ENCODE measurements around the gene NTRK1. TPM values are rescaled to one million over a fixed set of nuclear protein-coding genes. Genes with fewer than 3 reads are reported as not detected.

NTRK1 gene
- total and polyA plus RNA-seq, 8 donors: 0.23 to 1.2 (median 0.92) TPM; not detected in 3

DNA sequence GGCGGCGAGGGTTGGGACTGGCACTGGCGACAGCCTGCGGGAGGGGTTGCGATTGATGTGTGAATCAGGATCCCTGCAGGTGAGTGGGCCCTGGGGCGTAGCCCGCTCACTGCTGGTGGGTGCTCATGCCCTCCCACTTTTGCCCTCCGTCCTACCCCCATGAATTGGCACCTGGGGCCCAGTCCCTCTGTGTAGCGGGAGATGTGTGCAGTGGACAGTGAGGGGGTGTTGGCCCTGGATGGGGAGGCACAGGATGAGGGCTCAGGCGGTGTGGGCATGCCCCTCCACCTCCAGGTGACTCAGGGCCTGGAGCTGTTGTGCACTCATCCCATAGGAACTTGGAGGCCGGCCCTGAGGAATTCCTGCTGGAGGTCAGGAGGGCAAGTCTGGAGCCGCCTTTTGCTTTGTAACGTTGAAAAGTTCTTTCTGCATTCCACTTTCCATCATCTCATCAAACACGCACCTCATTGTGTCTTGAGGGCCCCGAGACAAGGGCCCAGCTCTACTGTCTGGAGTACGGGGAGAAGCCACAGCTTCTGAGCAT is 35.9 kb downstream of the NTRK1 start:
- no peaks in the 10 kb centered on the region for H3K9me3 ChIP-seq
- TF ChIP-seq, protein P1, sequence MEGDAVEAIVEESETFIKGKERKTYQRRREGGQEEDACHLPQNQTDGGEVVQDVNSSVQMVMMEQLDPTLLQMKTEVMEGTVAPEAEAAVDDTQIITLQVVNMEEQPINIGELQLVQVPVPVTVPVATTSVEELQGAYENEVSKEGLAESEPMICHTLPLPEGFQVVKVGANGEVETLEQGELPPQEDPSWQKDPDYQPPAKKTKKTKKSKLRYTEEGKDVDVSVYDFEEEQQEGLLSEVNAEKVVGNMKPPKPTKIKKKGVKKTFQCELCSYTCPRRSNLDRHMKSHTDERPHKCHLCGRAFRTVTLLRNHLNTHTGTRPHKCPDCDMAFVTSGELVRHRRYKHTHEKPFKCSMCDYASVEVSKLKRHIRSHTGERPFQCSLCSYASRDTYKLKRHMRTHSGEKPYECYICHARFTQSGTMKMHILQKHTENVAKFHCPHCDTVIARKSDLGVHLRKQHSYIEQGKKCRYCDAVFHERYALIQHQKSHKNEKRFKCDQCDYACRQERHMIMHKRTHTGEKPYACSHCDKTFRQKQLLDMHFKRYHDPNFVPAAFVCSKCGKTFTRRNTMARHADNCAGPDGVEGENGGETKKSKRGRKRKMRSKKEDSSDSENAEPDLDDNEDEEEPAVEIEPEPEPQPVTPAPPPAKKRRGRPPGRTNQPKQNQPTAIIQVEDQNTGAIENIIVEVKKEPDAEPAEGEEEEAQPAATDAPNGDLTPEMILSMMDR (IDR thresholded peaks at IDR 0.05): no peak
- TF ChIP-seq POLR2A (IDR thresholded peaks at IDR 0.05) (no peak), POLR2AphosphoS5 (IDR thresholded peaks at IDR 0.05) (no peak), EP300 (IDR thresholded peaks at IDR 0.05) (no peak)
- H3K27ac ChIP-seq: peak overlapping the region in 4 of 5 donors; percentile 53 to 91 (median 72)
- no peak for DNase-seq
- 78 to 83% (median 80%) methylated on average over 14 to 16 of the region's 16 CpGs for WGBS, 5 donors
- peaks cover 19 to 83% (median 33%) of the 10 kb centered on the region in 4 donors for H3K4me1 ChIP-seq
- intact Hi-C loops (cut with DNase I; ENCODE audit: low total_unique reads): no loop called here
- H3K27me3 ChIP-seq: peaks cover 5 to 87% (median 25%) of the 10 kb centered on the region in 3 donors
- H3K4me3 ChIP-seq: no peak overlapping the region
- no peaks in the 10 kb centered on the region for H3K36me3 ChIP-seq

DNA sequence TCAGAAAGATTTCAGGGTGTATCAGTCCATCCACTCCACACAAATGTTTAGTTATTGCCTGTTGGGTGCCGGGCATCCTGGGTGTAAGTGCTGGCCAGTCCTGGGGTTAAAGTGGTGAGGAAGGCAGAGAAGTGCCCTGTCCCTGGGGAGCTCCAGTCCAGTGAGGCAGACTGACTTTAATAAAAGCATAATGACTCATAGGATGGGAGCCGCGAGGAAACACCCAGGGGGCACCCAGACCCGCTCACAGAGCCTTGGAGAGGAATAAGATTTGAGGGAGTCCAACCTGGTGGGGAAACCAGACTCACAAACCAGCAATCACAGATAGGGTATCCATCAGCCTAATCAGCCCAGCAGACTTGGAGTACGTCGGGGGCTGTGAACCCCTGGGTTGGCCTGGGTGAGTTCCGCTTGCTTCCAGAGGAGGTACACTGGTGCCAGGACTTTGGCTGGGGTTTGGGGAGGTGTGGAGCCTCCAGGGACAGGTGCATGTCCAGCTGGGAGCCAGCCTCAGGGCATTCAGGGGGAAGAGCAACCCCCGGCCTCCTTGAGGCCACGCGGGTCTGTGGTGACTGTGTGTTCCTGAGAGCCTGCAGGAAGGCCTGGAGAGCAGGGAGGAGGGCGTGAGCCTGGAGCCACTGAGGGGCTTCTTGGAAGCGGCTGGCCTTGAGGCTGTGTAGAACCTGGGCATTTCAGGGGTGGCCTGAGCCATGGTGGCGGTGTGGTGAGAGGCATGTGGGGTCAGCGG is 36.6 kb downstream of the NTRK1 start:
- Histone ChIP-seq H3K36me3 (no peaks in the 10 kb centered on the region), H3K9me3 (no peaks in the 10 kb centered on the region), H3K27ac (peak overlapping the region in 4 of 5 donors; percentile 53 to 91 (median 72)), H3K27me3 (peaks cover 5 to 85% (median 21%) of the 10 kb centered on the region in 3 donors), H3K4me1 (peaks cover 16 to 77% (median 29%) of the 10 kb centered on the region in 4 donors), H3K4me3 (no peak overlapping the region)
- WGBS, 5 donors: 67 to 84% (median 81%) methylated on average over 13 to 14 of the region's 14 CpGs
- no peak for TF ChIP-seq EP300 (IDR thresholded peaks at IDR 0.05)
- TF ChIP-seq POLR2AphosphoS5 (IDR thresholded peaks at IDR 0.05): no peak
- TF ChIP-seq POLR2A (IDR thresholded peaks at IDR 0.05): no peak
- TF ChIP-seq, protein P1 (IDR thresholded peaks at IDR 0.05): no peak
- intact Hi-C loops (cut with DNase I; ENCODE audit: low total_unique reads): no loop called here
- DNase-seq: no peak

DNA sequence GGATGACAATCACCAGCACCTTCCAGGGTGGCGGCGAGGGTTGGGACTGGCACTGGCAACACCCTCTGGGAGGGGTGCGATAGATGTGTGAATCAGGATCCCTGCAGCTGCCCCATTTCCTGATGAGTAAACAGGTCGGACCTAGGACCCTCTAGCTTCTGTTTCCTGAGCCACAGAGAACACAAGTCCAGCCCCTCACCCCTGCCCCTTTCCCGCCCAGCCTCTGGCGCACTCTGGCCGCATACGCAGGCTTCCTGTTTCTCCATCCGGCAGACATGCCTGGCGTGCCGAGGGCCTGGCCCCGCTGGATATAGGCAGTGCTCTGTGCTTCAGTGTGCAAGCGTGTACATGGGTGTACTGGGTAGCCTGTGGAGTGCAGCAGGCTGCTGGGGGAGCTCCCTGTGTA is 37.5 kb downstream of the NTRK1 start:
- peak overlapping the region in 4 of 5 donors; percentile 53 to 91 (median 72) for H3K27ac ChIP-seq
- 21 to 42% (median 30%) methylated on average over 9 to 13 of the region's 13 CpGs for WGBS, 5 donors
- TF ChIP-seq, protein P1 (IDR thresholded peaks at IDR 0.05): no peak
- TF ChIP-seq POLR2AphosphoS5 (IDR thresholded peaks at IDR 0.05) (no peak), EP300 (IDR thresholded peaks at IDR 0.05) (no peak), POLR2A (IDR thresholded peaks at IDR 0.05) (no peak)
- intact Hi-C loops (cut with DNase I; ENCODE audit: low total_unique reads): no loop called here
- peak overlapping the region in 1 of 4 donors; percentile 24 for H3K4me3 ChIP-seq
- no peaks in the 10 kb centered on the region for H3K36me3 ChIP-seq
- DNase-seq: peak; percentile 30 to 88
- no peaks in the 10 kb centered on the region for H3K9me3 ChIP-seq
- H3K4me1 ChIP-seq: peaks cover 8 to 68% (median 22%) of the 10 kb centered on the region in 4 donors
- peaks cover 5 to 75% (median 17%) of the 10 kb centered on the region in 3 donors for H3K27me3 ChIP-seq

DNA sequence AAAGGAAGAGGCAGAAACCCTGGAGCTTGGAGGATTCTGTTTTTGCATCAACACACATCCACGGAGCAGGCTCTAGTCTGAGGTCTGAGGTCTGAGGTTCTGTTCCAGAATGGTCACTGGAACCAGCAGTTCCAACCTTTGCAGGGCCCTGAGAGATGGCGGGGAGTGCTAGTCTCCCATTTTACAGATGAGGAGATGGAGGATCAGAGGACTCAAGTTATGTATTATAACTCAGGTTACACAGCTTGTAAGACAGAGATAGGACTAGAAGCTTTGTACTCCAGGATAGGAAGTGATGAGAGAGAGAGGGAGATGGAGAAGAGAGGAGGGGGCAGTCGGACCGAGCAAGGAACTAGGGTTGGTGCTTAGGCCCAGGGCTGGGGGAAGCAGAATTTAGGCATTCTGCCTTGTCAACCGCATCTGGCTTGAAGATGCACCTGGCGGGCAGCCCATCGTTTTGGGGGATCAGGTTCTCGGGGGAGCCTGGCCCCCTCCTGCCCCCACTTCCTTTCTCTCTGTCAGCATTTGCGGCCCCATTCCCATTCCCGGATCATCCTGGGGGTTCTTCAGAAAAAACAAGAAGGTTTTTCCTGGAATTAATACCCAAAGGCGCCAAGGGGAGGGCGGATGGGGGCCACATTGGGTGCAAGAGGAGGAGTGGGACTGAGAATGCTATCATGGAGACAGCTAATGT is 38.5 kb downstream of the NTRK1 start:
- H3K36me3 ChIP-seq: no peaks in the 10 kb centered on the region
- peak overlapping the region in 2 of 5 donors; percentile 18 to 27 for H3K27ac ChIP-seq
- peaks cover 8 to 62% (median 15%) of the 10 kb centered on the region in 4 donors for H3K4me1 ChIP-seq
- 76 to 84% (median 79%) methylated on average over 12 of the region's 12 CpGs for WGBS, 5 donors
- H3K27me3 ChIP-seq: peaks cover 0 to 66% (median 9%) of the 10 kb centered on the region in 3 donors
- intact Hi-C loops (cut with DNase I; ENCODE audit: low total_unique reads): no loop called here
- H3K4me3 ChIP-seq: no peak overlapping the region
- TF ChIP-seq POLR2AphosphoS5 (IDR thresholded peaks at IDR 0.05) (no peak), EP300 (IDR thresholded peaks at IDR 0.05) (no peak), POLR2A (IDR thresholded peaks at IDR 0.05) (no peak)
- TF ChIP-seq, protein P1 (IDR thresholded peaks at IDR 0.05): no peak
- DNase-seq: no peak
- H3K9me3 ChIP-seq: no peaks in the 10 kb centered on the region

Data from stomach (tissue), 9 donors.